Heart left ventricle (tissue), 16 donors: ENCODE data around the gene S100A11. TPM values are rescaled to one million over a fixed set of nuclear protein-coding genes. Genes with fewer than 3 reads are reported as not detected.

ENCODE experiments used
- ATAC-seq, 4 donors: fragments of 200-7000 bp; cut with Tn5 transposase; one replicate each; pipeline ENCODE4 v1.9.1; 2020 to 2022; ENCODE audit warnings: moderate library complexity in 4 of 4, mild to moderate bottlenecking in 3 of 4, moderate number of reproducible peaks in 1 of 4
- DNase-seq, 5 donors: peaks; one replicate each; pipeline ENCODE4 v3.0.0-alpha.2; 2020
- H3K27ac ChIP-seq, 12 donors: fragments of 200-600 bp; sonication (generic) in 4 of 12; one replicate each; pipeline versions ENCODE4 v1.5.0 to v1.8.0; 2016 to 2022; ENCODE audit warnings: mild to moderate bottlenecking in 2 of 12
- H3K27me3 ChIP-seq, 9 donors: fragments of 200-600 bp; sonication (generic) in 2 of 9; one replicate each; pipeline versions ENCODE4 v1.5.1 to v1.8.0; 2016 to 2022; ENCODE audit warnings: mild to moderate bottlenecking in 3 of 9
- H3K36me3 ChIP-seq, 9 donors: fragments of 200-600 bp; sonication (generic) in 2 of 9; one replicate each; pipeline versions ENCODE4 v1.5.0 to v1.8.0; 2018 to 2022; ENCODE audit warnings: mild to moderate bottlenecking in 2 of 9
- H3K4me1 ChIP-seq, 12 donors: fragments of 200-600 bp; sonication (generic) in 4 of 12; one replicate each; pipeline versions ENCODE4 v1.5.0 to v1.8.0; 2016 to 2022; ENCODE audit warnings: mild to moderate bottlenecking in 3 of 12
- H3K4me3 ChIP-seq, 12 donors: fragments of 200-600 bp; sonication (generic) in 4 of 12; one replicate each; pipeline versions ENCODE4 v1.5.0 to v1.8.0; 2017 to 2022; ENCODE audit warnings: mild to moderate bottlenecking in 9 of 12, moderate library complexity in 4 of 12
- H3K9me3 ChIP-seq, 12 donors: fragments of 200-600 bp; sonication (generic) in 4 of 12; one replicate each; pipeline versions ENCODE4 v1.5.0 to v1.8.0; 2016 to 2022; ENCODE audit warnings: mild to moderate bottlenecking in 1 of 12
- CTCF ChIP-seq, 12 donors: fragments of 200-600 bp; sonication (generic) in 4 of 12; IDR thresholded peaks; one replicate each; pipeline versions ENCODE4 v1.5.0 to v1.8.0; 2018 to 2022; ENCODE audit warnings: antibody characterized with exemption in 12 of 12, mild to moderate bottlenecking in 5 of 12
- POLR2A ChIP-seq, 2 donors: fragments of 450-650 bp; IDR thresholded peaks; one replicate each; pipeline ENCODE4 v1.6.1; 2017; ENCODE audit warnings: antibody characterized with exemption in 2 of 2, mild to moderate bottlenecking in 2 of 2, moderate library complexity in 2 of 2
- WGBS, 4 donors: extraction: QIAGEN DNeasy Blood & Tissue Kit in 2 of 4; methylation state at CpG; one replicate each; pipeline versions ENCODE4 v1.1.5 to v1.1.7; 2013 to 2018; 5-methylcytosine and 5-hydroxymethylcytosine counted together
- intact Hi-C, 10 donors: fragments of 100-400 bp; cut with DNase I; formaldehyde crosslinking; loops; one replicate each; pipeline versions ENCODE4 v1.11.1 to v1.14.2; 2022
- polyA plus RNA-seq, 2 donors: library from polyadenylated mRNA; stranded (reverse); fragments of 200-250 nt; gene quantifications; one replicate each; pipeline ENCODE4 v1.2.3, GENCODE V29; 2013
- total RNA-seq, 9 donors: library from RNA; depleted of rRNA in 2 of 9; stranded (reverse); fragments of >200 nt in 2 of 9; fragmentation: NEBNext Ultra II Directional in 3 of 9; extraction: Animal tissue kit (Norgen Biotek cat#: 25700) in 3 of 9; gene quantifications; one replicate each; pipeline versions ENCODE4 v1.1.0 to v1.2.4, GENCODE V29; 2016 to 2023
- donor health status: ischemic (EF 13 %, LVEDD 7.1; RV severe dilation, severe dysfunction).
- donor health status: healthy with polysubstance abuse.
- donor health status: DM: no; HTN: yes; CAD: no.
- donor health status: DM: no; HTN: no; CAD: no.
- donor health status: ischemic (EF 25% LVEDD 6.9; RV normal size, moderate dysfunction).
- donor health status: ischemic (EF 25% LVEDD 5.7; RV mildly dilated, moderate dysfunction).
- donor health status: healthy.
- donor health status: DM: yes; HTN: yes; CAD: no.
- donor health status: ischemic (EF 35%, LVEDD 5.7; RV mildly dilated, moderate dysfunction).
- donor health status: nonischemic (EF 11% LVEDD 7.7; RV severe dilation, severe dysfunction).
- donor health status: DM: yes; HTN: yes; CAD: no.
- donor health status: PGD.
- donor health status: ischemic (EF 29% LVEDD 5.4; RV normal size, mild dysfunction).
- donor health status: nonischemic (EF 23%, LVEDD 6.1; RV moderate dilation, normal function).

The S100A11 gene
- total and polyA plus RNA-seq, 11 donors, result 44.9 to 571 (median 114) TPM

DNA sequence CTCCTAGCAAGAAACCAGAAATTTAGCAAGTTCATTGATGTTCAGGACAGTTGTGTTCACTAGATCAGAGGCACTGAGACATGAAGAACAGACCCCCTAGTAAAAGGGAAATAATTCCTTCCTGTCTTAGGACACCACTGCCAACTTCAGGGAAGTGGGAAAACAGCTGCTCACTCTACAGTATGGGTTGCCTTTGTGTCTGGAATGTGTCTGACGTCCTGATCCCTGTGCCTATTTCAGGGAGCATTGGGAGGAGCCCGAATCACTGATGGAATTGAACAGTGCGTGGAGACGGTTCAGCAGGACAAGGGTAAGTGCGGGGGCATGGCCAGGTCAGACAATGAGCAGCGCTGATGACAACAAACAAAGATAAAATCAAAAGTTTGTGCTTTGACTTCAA lies 21.0 kb downstream of the S100A11 start:
- DNase-seq (no peak), ATAC-seq (no peak)
- intact Hi-C loops, result no loop called here
- TF ChIP-seq POLR2A (IDR thresholded peaks at IDR 0.05) (no peak), CTCF (IDR thresholded peaks at IDR 0.05) (no peak)
- no peaks in the 10 kb centered on the region for H3K9me3 ChIP-seq
- no peaks in the 10 kb centered on the region for H3K27me3 ChIP-seq
- peaks cover 0 to 4% (median 0%) of the 10 kb centered on the region in 12 donors for H3K4me1 ChIP-seq
- WGBS, 4 donors, result 26 to 41% (median 35%) methylated on average over 6 of the region's 6 CpGs
- no peak overlapping the region for H3K27ac ChIP-seq
- H3K36me3 ChIP-seq, result no peaks in the 10 kb centered on the region
- H3K4me3 ChIP-seq, result no peak overlapping the region

DNA sequence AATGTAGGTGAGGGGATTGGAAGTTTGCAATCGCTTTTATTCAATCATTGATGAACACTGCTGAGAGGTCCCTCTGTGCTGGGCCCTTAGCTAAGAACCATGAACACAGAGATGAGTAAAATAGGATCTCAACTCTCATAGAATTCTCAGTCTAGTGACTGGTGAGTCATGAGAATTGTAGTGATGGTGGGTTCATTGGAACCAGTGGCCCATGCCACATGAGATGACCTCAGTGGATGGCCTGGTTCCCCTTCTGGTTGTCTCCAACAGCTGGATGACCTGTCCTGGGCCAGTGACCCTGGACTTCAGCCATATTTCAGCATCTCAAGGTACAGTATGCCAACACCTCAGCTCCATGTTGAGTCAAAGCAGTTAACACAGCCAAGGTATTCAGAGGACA lies 21.9 kb downstream of the S100A11 start:
- Histone ChIP-seq H3K27ac (no peak overlapping the region), H3K27me3 (no peaks in the 10 kb centered on the region), H3K36me3 (no peaks in the 10 kb centered on the region), H3K9me3 (no peaks in the 10 kb centered on the region), H3K4me1 (peaks cover 0 to 4% (median 0%) of the 10 kb centered on the region in 12 donors), H3K4me3 (no peak overlapping the region)
- no peak for TF ChIP-seq CTCF (IDR thresholded peaks at IDR 0.05)
- no peak for TF ChIP-seq POLR2A (IDR thresholded peaks at IDR 0.05)
- no peak for ATAC-seq
- DNase-seq, result no peak
- 95 to 100% (median 97%) methylated on average over 1 of the region's 1 CpG for WGBS, 4 donors
- intact Hi-C loops, result no loop called here

DNA sequence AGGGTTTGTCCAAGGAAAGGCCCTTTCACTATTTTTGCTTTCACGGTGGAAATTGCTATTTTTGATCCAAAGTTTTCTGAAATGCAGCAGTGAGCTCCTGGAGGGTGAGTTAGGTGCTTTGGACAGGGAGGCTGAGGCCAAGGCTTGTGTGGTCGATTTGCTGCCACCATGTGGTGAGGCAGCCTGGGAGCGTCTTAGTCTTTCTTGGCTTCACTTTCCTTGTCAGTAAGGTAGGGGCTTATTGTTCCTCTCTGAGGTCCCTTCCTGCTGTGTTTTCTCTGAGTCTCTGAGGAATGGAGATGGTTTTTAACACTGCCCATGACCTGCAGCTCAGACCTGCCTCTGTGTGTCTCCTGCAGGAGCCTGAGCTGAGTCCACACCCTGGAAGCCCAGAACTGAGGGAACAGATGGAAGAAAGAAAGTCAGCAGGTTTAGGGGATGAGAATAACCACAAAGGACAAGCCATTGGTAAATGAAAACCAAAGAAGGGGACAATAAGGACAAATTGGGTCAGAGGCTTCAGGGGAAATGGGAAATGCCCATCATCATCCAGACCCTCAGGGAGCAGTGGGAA lies 23.1 kb downstream of the S100A11 start:
- TF ChIP-seq CTCF (IDR thresholded peaks at IDR 0.05), result peak; percentile 20 to 60 (median 48)
- TF ChIP-seq POLR2A (IDR thresholded peaks at IDR 0.05), result no peak
- peak in 2 of 5 donors; percentile 36 to 50 for DNase-seq
- H3K4me3 ChIP-seq, result no peak overlapping the region

DNA sequence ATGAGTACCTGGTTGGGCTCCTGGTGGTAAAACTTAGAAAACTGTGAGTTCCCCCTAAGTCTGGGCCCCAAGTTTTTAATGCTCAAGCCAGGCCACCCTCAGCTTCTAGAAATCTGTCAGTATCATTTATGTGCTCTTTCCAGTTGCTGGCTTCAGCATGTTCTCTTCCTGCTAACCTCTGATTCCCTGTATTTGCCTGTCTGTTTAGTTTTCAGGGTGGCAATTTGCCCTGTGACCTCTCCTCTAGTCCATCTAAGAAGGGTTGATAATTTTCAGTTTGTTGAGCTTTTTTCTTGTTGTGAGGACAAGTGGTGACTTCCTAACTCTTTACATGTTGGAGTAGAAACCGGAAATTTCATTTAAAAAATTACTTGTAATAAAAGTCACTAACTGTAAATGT lies 27.1 kb downstream of the S100A11 start:
- TF ChIP-seq POLR2A (IDR thresholded peaks at IDR 0.05), result no peak
- no peak for TF ChIP-seq CTCF (IDR thresholded peaks at IDR 0.05)
- Histone ChIP-seq H3K27ac (no peak overlapping the region), H3K9me3 (no peaks in the 10 kb centered on the region), H3K36me3 (no peaks in the 10 kb centered on the region), H3K4me1 (no peaks in the 10 kb centered on the region), H3K27me3 (peaks cover 0 to 3% (median 0%) of the 10 kb centered on the region in 9 donors), H3K4me3 (no peak overlapping the region)
- WGBS, 4 donors, result 93 to 97% (median 94%) methylated on average over 1 of the region's 1 CpG
- ATAC-seq, result no peak
- intact Hi-C loops, result loop anchor here in 1 of 10 donors (10.0 kb wide), 1 partner anchor 245 kb away; the partner anchor contains the start of gene MRPL9
- no peak for DNase-seq

More for the DNA sequence above, 23.1 kb downstream of the S100A11 start:
- 16 to 27% (median 20%) methylated on average over 3 of the region's 3 CpGs for WGBS, 4 donors
- intact Hi-C loops, result no loop called here
- Histone ChIP-seq H3K9me3 (no peaks in the 10 kb centered on the region), H3K27me3 (peaks cover 0 to 3% (median 0%) of the 10 kb centered on the region in 9 donors), H3K36me3 (no peaks in the 10 kb centered on the region), H3K27ac (no peak overlapping the region), H3K4me1 (peaks cover 0 to 4% (median 0%) of the 10 kb centered on the region in 12 donors)
- ATAC-seq, result no peak
